Naive thymus-derived CD4-positive, alpha-beta T cell (primary cell): Measurements from ENCODE around the gene RNU1-3. TPM values are rescaled to one million over a fixed set of nuclear protein-coding genes. Genes with fewer than 3 reads are reported as not detected.
"Not testable (repeated sequence)": the region's sequence is repeated elsewhere in the genome, so short reads cannot be mapped to it uniquely, and the experiment has no call there.

Experiments
- ATAC-seq: fragments of 150-1000 bp; cut with Tn5 transposase; 2 replicates; pipeline ENCODE4 v1.10.0; 2021; ENCODE audit warnings: mild to moderate bottlenecking, moderate library complexity
- CTCF ChIA-PET: fragments of 350-600 bp; sonication (Branson Sonifier 250); formaldehyde crosslinking; loops from one replicate; lab custom pipeline; 2021; ENCODE audit warnings: antibody characterized with exemption; lab: Charles Lee
- POLR2A ChIA-PET: fragments of 350-600 bp; sonication (Branson Sonifier 250); formaldehyde crosslinking; loops from one replicate; lab custom pipeline; 2021; ENCODE audit warnings: antibody characterized with exemption, inconsistent platforms; lab: Charles Lee
- DNase-seq, 9 donors: peaks; one replicate each; pipeline versions ENCODE4 v3.0.0 to v3.0.0-alpha.2; 2020 to 2022; ENCODE audit warnings: mixed read lengths in 1 of 9
- H3K27ac ChIP-seq: one replicate; pipeline ENCODE4 v1.7.0; 2013; ENCODE audit warnings: mild to moderate bottlenecking, low read depth, low read length, moderate library complexity
- H3K27me3 ChIP-seq, 2 donors: one replicate each; pipeline ENCODE4 v1.7.0; 2013; ENCODE audit warnings: low read length in 2 of 2, mild to moderate bottlenecking in 2 of 2, moderate library complexity in 2 of 2; ENCODE audit not compliant: control insufficient read depth in 2 of 2, insufficient read depth in 2 of 2
- H3K36me3 ChIP-seq, 3 experiments: 1 replicate in 2 of 3; 2 replicates in 1 of 3; pipeline ENCODE4 v1.7.0; 2013; ENCODE audit warnings: low read length in 3 of 3, mild to moderate bottlenecking in 3 of 3, moderate library complexity in 1 of 3; ENCODE audit not compliant: insufficient read depth in 3 of 3, control insufficient read depth in 2 of 3
- H3K4me1 ChIP-seq, 2 donors: one replicate each; pipeline ENCODE4 v1.7.0; 2013; ENCODE audit warnings: low read length in 2 of 2, mild to moderate bottlenecking in 2 of 2, moderate library complexity in 1 of 2; ENCODE audit not compliant: control insufficient read depth in 2 of 2, insufficient read depth in 2 of 2
- H3K4me3 ChIP-seq: 2 replicates; pipeline ENCODE4 v1.7.0; 2013; ENCODE audit warnings: mild to moderate bottlenecking, low read length
- H3K9me3 ChIP-seq, 3 experiments: 1 replicate in 2 of 3; 2 replicates in 1 of 3; pipeline ENCODE4 v1.7.0; 2013; ENCODE audit warnings: low read length in 3 of 3; ENCODE audit not compliant: control insufficient read depth in 2 of 3
- H3K27ac Mint-ChIP-seq, 9 donors: one replicate each; pipeline ENCODE4 v1.8.0; 2020 to 2022; ENCODE audit warnings: mixed read lengths in 9 of 9, mild to moderate bottlenecking in 8 of 9, moderate library complexity in 5 of 9, inconsistent platforms in 2 of 9
- H3K27me3 Mint-ChIP-seq, 5 donors: one replicate each; pipeline ENCODE4 v1.8.0; 2021 to 2022; ENCODE audit warnings: mixed read lengths in 5 of 5, mild to moderate bottlenecking in 1 of 5
- H3K36me3 Mint-ChIP-seq, 5 donors: one replicate each; pipeline ENCODE4 v1.8.0; 2020 to 2022; ENCODE audit warnings: mixed read lengths in 5 of 5, mild to moderate bottlenecking in 3 of 5, inconsistent platforms in 1 of 5
- H3K4me1 Mint-ChIP-seq, 7 donors: one replicate each; pipeline ENCODE4 v1.8.0; 2020 to 2022; ENCODE audit warnings: mixed read lengths in 7 of 7, mild to moderate bottlenecking in 3 of 7, inconsistent platforms in 1 of 7
- H3K4me3 Mint-ChIP-seq, 10 donors: one replicate each; pipeline ENCODE4 v1.8.0; 2020 to 2022; ENCODE audit warnings: mild to moderate bottlenecking in 10 of 10, mixed read lengths in 10 of 10, moderate library complexity in 6 of 10, inconsistent platforms in 2 of 10
- H3K9me3 Mint-ChIP-seq, 11 donors: one replicate each; pipeline ENCODE4 v1.8.0; 2020 to 2022; ENCODE audit warnings: mixed read lengths in 11 of 11, mild to moderate bottlenecking in 4 of 11, inconsistent platforms in 1 of 11, moderate library complexity in 1 of 11
- intact Hi-C, 2 donors: fragments of 100-400 bp; cut with micrococcal nuclease; formaldehyde crosslinking; loops; one replicate each; pipeline ENCODE4 v1.15.1; 2023
- polyA plus RNA-seq, 2 donors: library from polyadenylated mRNA; unstranded; fragments of 300-500 nt; fragmentation: Illumina TruSeq; gene quantifications; one replicate each; pipeline ENCODE4 v1.2.3, GENCODE V29; 2021
- total RNA-seq, 6 experiments: library from RNA in 5 of 6; stranded (reverse) in 5 of 6; gene quantifications; 1 replicate in 5 of 6; 2 replicates in 1 of 6; pipeline ENCODE4 v1.2.3 and lab custom pipeline; 2021 to 2026

The RNU1-3 gene
- total and polyA plus RNA-seq, 7 experiments from 2014 or later: 2,341 to 4,458 (median 3,337) TPM; not detected in 2

- Mint-ChIP-seq H3K27ac (no peak overlapping the region), H3K9me3 (no peaks in the 10 kb centered on the region), H3K36me3 (peaks cover 5 to 13% (median 6%) of the 10 kb centered on the region in 5 donors), H3K4me3 (no peak overlapping the region), H3K27me3 (no peaks in the 10 kb centered on the region), H3K4me1 (peaks cover 0 to 2% (median 0%) of the 10 kb centered on the region in 7 donors)
- DNase-seq: no peak
- POLR2A ChIA-PET: interaction anchor here (0.7 kb wide), 1 partner anchor 93 kb away, joined by 4 read pairs; no protein-coding TSS in a partner anchor
- peaks cover 0 to 66% (median 22%) of the 10 kb centered on the region in 3 experiments for H3K36me3 ChIP-seq
- no peaks in the 10 kb centered on the region for H3K9me3 ChIP-seq
- no peaks in the 10 kb centered on the region for H3K4me1 ChIP-seq
- no peak overlapping the region for H3K4me3 ChIP-seq
- no peak overlapping the region for H3K27ac ChIP-seq
- no peak for ATAC-seq
- no peaks in the 10 kb centered on the region for H3K27me3 ChIP-seq
- intact Hi-C loops: loop anchor here in 1 of 2 donors (1.0 kb wide), 1 partner anchor 330 kb away; no protein-coding TSS in a partner anchor
- CTCF ChIA-PET: interaction anchor here (0.6 to 1.6 kb wide), 4 partner anchors 12 to 330 kb away, joined by 3 to 8 read pairs (median 4); no protein-coding TSS in a partner anchor
Observed at GRCh38 chr1:16621300-16621658, 45.5 kb downstream of the RNU1-3 start.

- H3K9me3 Mint-ChIP-seq, H3K4me1 Mint-ChIP-seq, H3K36me3 Mint-ChIP-seq, POLR2A ChIA-PET, H3K4me1 ChIP-seq, H3K27ac ChIP-seq, ATAC-seq, H3K27me3 ChIP-seq, H3K9me3 ChIP-seq, H3K4me3 ChIP-seq, H3K4me3 Mint-ChIP-seq, H3K27me3 Mint-ChIP-seq, H3K27ac Mint-ChIP-seq: not testable (repeated sequence)
- DNase-seq: peak in 1 of 9 donors; percentile 23
- CTCF ChIA-PET: interaction anchor here (1.6 kb wide), 1 partner anchor 10 kb away, joined by 8 read pairs; no protein-coding TSS in a partner anchor
- intact Hi-C loops: loop anchor here in 1 of 2 donors (10.0 kb wide), 2 partner anchors 295 to 415 kb away; no protein-coding TSS in a partner anchor
- peaks cover 0 to 54% (median 12%) of the 10 kb centered on the region in 3 experiments for H3K36me3 ChIP-seq
Observed at GRCh38 chr1:16619803-16620501, 46.8 kb downstream of the RNU1-3 start.

GRCh38 chr1:16618719-16619118, 48.0 kb downstream of the RNU1-3 start:
- Histone ChIP-seq H3K4me1 (peaks cover 3 to 6% of the 10 kb centered on the region in 2 donors), H3K9me3 (no peaks in the 10 kb centered on the region), H3K4me3 (no peak overlapping the region), H3K36me3 (peaks cover 0 to 42% (median 6%) of the 10 kb centered on the region in 3 experiments), H3K27ac (no peak overlapping the region), H3K27me3 (no peaks in the 10 kb centered on the region)
- intact Hi-C loops: loop anchor here in 1 of 2 donors (10.0 kb wide), 2 partner anchors 296 to 414 kb away; no protein-coding TSS in a partner anchor
- POLR2A ChIA-PET: no interaction called here
- ATAC-seq (no peak), DNase-seq (peak in 1 of 9 donors; percentile 38)
- Mint-ChIP-seq H3K27me3 (no peaks in the 10 kb centered on the region), H3K4me1 (no peaks in the 10 kb centered on the region), H3K27ac (no peak overlapping the region), H3K36me3 (no peaks in the 10 kb centered on the region), H3K4me3 (no peak overlapping the region), H3K9me3 (no peaks in the 10 kb centered on the region)
- CTCF ChIA-PET: no interaction called here

GRCh38 chr1:16617778-16618580, 48.8 kb downstream of the RNU1-3 start:
- no peak for ATAC-seq
- no peak overlapping the region for H3K27ac Mint-ChIP-seq
- no peak overlapping the region for H3K27ac ChIP-seq
- POLR2A ChIA-PET: no interaction called here
- peak in 1 of 9 donors; percentile 19 for DNase-seq
- H3K4me3 ChIP-seq: no peak overlapping the region
- no peaks in the 10 kb centered on the region for H3K36me3 Mint-ChIP-seq
- H3K27me3 Mint-ChIP-seq: no peaks in the 10 kb centered on the region
- H3K9me3 Mint-ChIP-seq: no peaks in the 10 kb centered on the region
- CTCF ChIA-PET: no interaction called here
- peaks cover 0 to 41% (median under 1%) of the 10 kb centered on the region in 3 experiments for H3K36me3 ChIP-seq
- H3K27me3 ChIP-seq: no peaks in the 10 kb centered on the region
- peaks cover 4 to 8% of the 10 kb centered on the region in 2 donors for H3K4me1 ChIP-seq
- no peak overlapping the region for H3K4me3 Mint-ChIP-seq
- H3K4me1 Mint-ChIP-seq: no peaks in the 10 kb centered on the region
- intact Hi-C loops: loop anchor here in 1 of 2 donors (10.0 kb wide), 2 partner anchors 297 to 413 kb away; no protein-coding TSS in a partner anchor
- H3K9me3 ChIP-seq: no peaks in the 10 kb centered on the region

- Mint-ChIP-seq H3K36me3 (no peaks in the 10 kb centered on the region), H3K27ac (no peak overlapping the region), H3K4me1 (no peaks in the 10 kb centered on the region), H3K4me3 (no peak overlapping the region), H3K9me3 (no peaks in the 10 kb centered on the region), H3K27me3 (no peaks in the 10 kb centered on the region)
- ATAC-seq (no peak), DNase-seq (peak in 1 of 9 donors; percentile 31)
- no peaks in the 10 kb centered on the region for H3K27me3 ChIP-seq
- POLR2A ChIA-PET: no interaction called here
- CTCF ChIA-PET: no interaction called here
- H3K36me3 ChIP-seq: peaks cover 0 to 33% (median 0%) of the 10 kb centered on the region in 3 experiments
- H3K27ac ChIP-seq: no peak overlapping the region
- no peak overlapping the region for H3K4me3 ChIP-seq
- intact Hi-C loops: loop anchor here in 1 of 2 donors (10.0 kb wide), 2 partner anchors 298 to 412 kb away; no protein-coding TSS in a partner anchor
- no peaks in the 10 kb centered on the region for H3K9me3 ChIP-seq
- H3K4me1 ChIP-seq: peaks cover 11 to 15% of the 10 kb centered on the region in 2 donors
Observed at GRCh38 chr1:16617114-16617631, 49.6 kb downstream of the RNU1-3 start.
